HG03066 (cell line): ENCODE measurements around the gene SLC37A1.

Experiments used
- ATAC-seq: cut with Tn5 transposase; IDR thresholded peaks from one replicate; pipeline ENCODE4 v1.9.1; 2021; ENCODE audit warnings: low read depth; ENCODE audit not compliant: unreplicated experiment

SLC37A1 gene

GRCh38 chr21:42500225-42500624 is 13.4 kb upstream of the SLC37A1 start:
- ATAC-seq: no peak

GRCh38 chr21:42500736-42501135 is 12.9 kb upstream of the SLC37A1 start:
- ATAC-seq: no peak

GRCh38 chr21:42503711-42504110 is 9.9 kb upstream of the SLC37A1 start:
- no peak for ATAC-seq

- ATAC-seq: peak; percentile 91
These were observed 8.4 kb upstream of the SLC37A1 start for GRCh38 chr21:42505090-42505726.

GRCh38 chr21:42507418-42507817 is 6.2 kb upstream of the SLC37A1 start:
- no peak for ATAC-seq

GRCh38 chr21:42508371-42508770 is 5.3 kb upstream of the SLC37A1 start:
- no peak for ATAC-seq

- no peak for ATAC-seq
These were observed 4.4 kb upstream of the SLC37A1 start for GRCh38 chr21:42509244-42509643.

- ATAC-seq: no peak
These were observed 1.2 kb upstream of the SLC37A1 start for GRCh38 chr21:42512346-42513034.

GRCh38 chr21:42513985-42514882 is 582 bp downstream of the SLC37A1 start:
- no peak for ATAC-seq

- ATAC-seq: no peak
These were observed 1.2 kb downstream of the SLC37A1 start for GRCh38 chr21:42514883-42515228.

- ATAC-seq: no peak
These were observed 2.3 kb downstream of the SLC37A1 start for GRCh38 chr21:42515708-42516502.

- ATAC-seq: no peak
These were observed 4.6 kb downstream of the SLC37A1 start for GRCh38 chr21:42518215-42518614.

- ATAC-seq: no peak
These were observed 5.0 kb downstream of the SLC37A1 start for GRCh38 chr21:42518626-42519025.

- ATAC-seq: no peak
These were observed 7.1 kb downstream of the SLC37A1 start for GRCh38 chr21:42520628-42521253.

GRCh38 chr21:42521384-42521783 is 7.7 kb downstream of the SLC37A1 start:
- no peak for ATAC-seq

GRCh38 chr21:42521805-42522204 is 8.2 kb downstream of the SLC37A1 start:
- no peak for ATAC-seq

GRCh38 chr21:42522271-42522670 is 8.6 kb downstream of the SLC37A1 start:
- ATAC-seq: no peak

- no peak for ATAC-seq
These were observed 9.1 kb downstream of the SLC37A1 start for GRCh38 chr21:42522771-42523170.

GRCh38 chr21:42523211-42523610 is 9.6 kb downstream of the SLC37A1 start:
- no peak for ATAC-seq

- no peak for ATAC-seq
These were observed 10.3 kb downstream of the SLC37A1 start for GRCh38 chr21:42523941-42524340.
